Esophagus squamous epithelium (tissue), 4 donors: ENCODE measurements around the gene NEO1.

ENCODE experiments used
- CTCF ChIP-seq, 6 experiments: fragments of 450-650 bp in 4 of 6; fragments of 200-600 bp in 2 of 6; sonication (generic) in 2 of 6; IDR thresholded peaks; one replicate each; pipeline ENCODE4 v1.5.1; 2016 to 2019; ENCODE audit warnings: antibody characterized with exemption in 6 of 6, mild to moderate bottlenecking in 4 of 6, moderate library complexity in 4 of 6
- POLR2A ChIP-seq, 4 donors: fragments of 450-650 bp; IDR thresholded peaks; one replicate each; pipeline ENCODE4 v1.6.1; 2017; ENCODE audit warnings: antibody characterized with exemption in 4 of 4, mild to moderate bottlenecking in 4 of 4, moderate library complexity in 3 of 4

- TF ChIP-seq CTCF (IDR thresholded peaks at IDR 0.05): no peak
- TF ChIP-seq POLR2A (IDR thresholded peaks at IDR 0.05): no peak
These were observed 289.8 kb downstream of the NEO1 start for GRCh38 chr15:73341886-73342600.
